ENCODE results near the gene GNG2.

GRCh38 chr14:52010173-52010693 lies 149.8 kb downstream of the GNG2 start:
- no peak for TF ChIP-seq CTCF (IDR thresholded peaks at IDR 0.05)
- TF ChIP-seq EZH2phosphoT487 (IDR thresholded peaks at IDR 0.05): no peak
- TF ChIP-seq EZH2 (IDR thresholded peaks at IDR 0.05): no peak

Data from neural progenitor cell (in vitro differentiated cells).